ENCODE measurements around the gene LRIG1. TPM values are rescaled to one million over a fixed set of nuclear protein-coding genes. Genes with fewer than 3 reads are reported as not detected.

The LRIG1 gene
- total and polyA plus RNA-seq, 2 of the 8 experiments (the other 6 are each of a cell fraction or from before 2014, with no cell fraction given): 78.1 to 88.7 TPM

DNA sequence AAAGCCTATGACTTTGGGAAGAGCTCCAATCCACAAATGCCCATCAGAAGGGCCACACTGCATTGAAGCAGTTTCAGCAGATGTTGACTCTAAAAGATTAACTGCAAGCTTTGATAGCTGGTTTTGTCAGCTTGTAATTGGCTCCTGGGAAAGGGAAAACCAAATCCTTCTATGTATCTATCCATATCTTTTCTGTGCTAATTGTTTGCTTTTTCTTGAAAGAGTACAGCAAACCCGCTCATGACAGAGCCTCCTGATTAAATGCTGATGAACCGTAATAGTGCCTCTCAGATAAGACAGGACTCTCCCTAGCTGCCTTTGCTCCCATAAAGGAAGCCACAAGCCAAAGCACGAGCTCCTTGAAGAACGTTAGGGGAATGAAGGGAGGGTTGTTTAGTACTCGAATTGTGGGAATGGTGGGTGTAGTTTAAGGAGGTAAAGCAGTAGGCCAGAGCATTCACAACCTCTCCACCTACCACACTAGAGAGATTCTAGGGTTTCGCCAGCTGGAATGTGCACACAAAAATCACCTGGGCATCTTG, 33.6 kb upstream of the LRIG1 start (continued):
- TF ChIP-seq, protein P1, sequence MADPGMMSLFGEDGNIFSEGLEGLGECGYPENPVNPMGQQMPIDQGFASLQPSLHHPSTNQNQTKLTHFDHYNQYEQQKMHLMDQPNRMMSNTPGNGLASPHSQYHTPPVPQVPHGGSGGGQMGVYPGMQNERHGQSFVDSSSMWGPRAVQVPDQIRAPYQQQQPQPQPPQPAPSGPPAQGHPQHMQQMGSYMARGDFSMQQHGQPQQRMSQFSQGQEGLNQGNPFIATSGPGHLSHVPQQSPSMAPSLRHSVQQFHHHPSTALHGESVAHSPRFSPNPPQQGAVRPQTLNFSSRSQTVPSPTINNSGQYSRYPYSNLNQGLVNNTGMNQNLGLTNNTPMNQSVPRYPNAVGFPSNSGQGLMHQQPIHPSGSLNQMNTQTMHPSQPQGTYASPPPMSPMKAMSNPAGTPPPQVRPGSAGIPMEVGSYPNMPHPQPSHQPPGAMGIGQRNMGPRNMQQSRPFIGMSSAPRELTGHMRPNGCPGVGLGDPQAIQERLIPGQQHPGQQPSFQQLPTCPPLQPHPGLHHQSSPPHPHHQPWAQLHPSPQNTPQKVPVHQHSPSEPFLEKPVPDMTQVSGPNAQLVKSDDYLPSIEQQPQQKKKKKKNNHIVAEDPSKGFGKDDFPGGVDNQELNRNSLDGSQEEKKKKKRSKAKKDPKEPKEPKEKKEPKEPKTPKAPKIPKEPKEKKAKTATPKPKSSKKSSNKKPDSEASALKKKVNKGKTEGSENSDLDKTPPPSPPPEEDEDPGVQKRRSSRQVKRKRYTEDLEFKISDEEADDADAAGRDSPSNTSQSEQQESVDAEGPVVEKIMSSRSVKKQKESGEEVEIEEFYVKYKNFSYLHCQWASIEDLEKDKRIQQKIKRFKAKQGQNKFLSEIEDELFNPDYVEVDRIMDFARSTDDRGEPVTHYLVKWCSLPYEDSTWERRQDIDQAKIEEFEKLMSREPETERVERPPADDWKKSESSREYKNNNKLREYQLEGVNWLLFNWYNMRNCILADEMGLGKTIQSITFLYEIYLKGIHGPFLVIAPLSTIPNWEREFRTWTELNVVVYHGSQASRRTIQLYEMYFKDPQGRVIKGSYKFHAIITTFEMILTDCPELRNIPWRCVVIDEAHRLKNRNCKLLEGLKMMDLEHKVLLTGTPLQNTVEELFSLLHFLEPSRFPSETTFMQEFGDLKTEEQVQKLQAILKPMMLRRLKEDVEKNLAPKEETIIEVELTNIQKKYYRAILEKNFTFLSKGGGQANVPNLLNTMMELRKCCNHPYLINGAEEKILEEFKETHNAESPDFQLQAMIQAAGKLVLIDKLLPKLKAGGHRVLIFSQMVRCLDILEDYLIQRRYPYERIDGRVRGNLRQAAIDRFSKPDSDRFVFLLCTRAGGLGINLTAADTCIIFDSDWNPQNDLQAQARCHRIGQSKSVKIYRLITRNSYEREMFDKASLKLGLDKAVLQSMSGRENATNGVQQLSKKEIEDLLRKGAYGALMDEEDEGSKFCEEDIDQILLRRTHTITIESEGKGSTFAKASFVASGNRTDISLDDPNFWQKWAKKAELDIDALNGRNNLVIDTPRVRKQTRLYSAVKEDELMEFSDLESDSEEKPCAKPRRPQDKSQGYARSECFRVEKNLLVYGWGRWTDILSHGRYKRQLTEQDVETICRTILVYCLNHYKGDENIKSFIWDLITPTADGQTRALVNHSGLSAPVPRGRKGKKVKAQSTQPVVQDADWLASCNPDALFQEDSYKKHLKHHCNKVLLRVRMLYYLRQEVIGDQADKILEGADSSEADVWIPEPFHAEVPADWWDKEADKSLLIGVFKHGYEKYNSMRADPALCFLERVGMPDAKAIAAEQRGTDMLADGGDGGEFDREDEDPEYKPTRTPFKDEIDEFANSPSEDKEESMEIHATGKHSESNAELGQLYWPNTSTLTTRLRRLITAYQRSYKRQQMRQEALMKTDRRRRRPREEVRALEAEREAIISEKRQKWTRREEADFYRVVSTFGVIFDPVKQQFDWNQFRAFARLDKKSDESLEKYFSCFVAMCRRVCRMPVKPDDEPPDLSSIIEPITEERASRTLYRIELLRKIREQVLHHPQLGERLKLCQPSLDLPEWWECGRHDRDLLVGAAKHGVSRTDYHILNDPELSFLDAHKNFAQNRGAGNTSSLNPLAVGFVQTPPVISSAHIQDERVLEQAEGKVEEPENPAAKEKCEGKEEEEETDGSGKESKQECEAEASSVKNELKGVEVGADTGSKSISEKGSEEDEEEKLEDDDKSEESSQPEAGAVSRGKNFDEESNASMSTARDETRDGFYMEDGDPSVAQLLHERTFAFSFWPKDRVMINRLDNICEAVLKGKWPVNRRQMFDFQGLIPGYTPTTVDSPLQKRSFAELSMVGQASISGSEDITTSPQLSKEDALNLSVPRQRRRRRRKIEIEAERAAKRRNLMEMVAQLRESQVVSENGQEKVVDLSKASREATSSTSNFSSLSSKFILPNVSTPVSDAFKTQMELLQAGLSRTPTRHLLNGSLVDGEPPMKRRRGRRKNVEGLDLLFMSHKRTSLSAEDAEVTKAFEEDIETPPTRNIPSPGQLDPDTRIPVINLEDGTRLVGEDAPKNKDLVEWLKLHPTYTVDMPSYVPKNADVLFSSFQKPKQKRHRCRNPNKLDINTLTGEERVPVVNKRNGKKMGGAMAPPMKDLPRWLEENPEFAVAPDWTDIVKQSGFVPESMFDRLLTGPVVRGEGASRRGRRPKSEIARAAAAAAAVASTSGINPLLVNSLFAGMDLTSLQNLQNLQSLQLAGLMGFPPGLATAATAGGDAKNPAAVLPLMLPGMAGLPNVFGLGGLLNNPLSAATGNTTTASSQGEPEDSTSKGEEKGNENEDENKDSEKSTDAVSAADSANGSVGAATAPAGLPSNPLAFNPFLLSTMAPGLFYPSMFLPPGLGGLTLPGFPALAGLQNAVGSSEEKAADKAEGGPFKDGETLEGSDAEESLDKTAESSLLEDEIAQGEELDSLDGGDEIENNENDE (IDR thresholded peaks at IDR 0.05; ENCODE audit: insufficient replicate concordance, low read length): no peak
- no peak for TF ChIP-seq GTF2F1 (IDR thresholded peaks at IDR 0.05; ENCODE audit: borderline replicate concordance, low read depth, low read length)
- TF ChIP-seq YY1 (IDR thresholded peaks at IDR 0.05; ENCODE audit: low read depth, low read length): no peak
- TF ChIP-seq, protein P2, sequence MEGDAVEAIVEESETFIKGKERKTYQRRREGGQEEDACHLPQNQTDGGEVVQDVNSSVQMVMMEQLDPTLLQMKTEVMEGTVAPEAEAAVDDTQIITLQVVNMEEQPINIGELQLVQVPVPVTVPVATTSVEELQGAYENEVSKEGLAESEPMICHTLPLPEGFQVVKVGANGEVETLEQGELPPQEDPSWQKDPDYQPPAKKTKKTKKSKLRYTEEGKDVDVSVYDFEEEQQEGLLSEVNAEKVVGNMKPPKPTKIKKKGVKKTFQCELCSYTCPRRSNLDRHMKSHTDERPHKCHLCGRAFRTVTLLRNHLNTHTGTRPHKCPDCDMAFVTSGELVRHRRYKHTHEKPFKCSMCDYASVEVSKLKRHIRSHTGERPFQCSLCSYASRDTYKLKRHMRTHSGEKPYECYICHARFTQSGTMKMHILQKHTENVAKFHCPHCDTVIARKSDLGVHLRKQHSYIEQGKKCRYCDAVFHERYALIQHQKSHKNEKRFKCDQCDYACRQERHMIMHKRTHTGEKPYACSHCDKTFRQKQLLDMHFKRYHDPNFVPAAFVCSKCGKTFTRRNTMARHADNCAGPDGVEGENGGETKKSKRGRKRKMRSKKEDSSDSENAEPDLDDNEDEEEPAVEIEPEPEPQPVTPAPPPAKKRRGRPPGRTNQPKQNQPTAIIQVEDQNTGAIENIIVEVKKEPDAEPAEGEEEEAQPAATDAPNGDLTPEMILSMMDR (IDR thresholded peaks at IDR 0.05; ENCODE audit: control extremely low read depth in 1 of 3, insufficient read depth in 1 of 3, low read depth in 1 of 3, low read length in 3 of 3): no peak
- no peak for TF ChIP-seq SP2 (IDR thresholded peaks at IDR 0.05; ENCODE audit: low read length)
- TF ChIP-seq SUZ12 (IDR thresholded peaks at IDR 0.05; ENCODE audit: low read length): no peak
- TF ChIP-seq SIRT6 (IDR thresholded peaks at IDR 0.05; ENCODE audit: low read length): no peak
- no peak for TF ChIP-seq NANOG (IDR thresholded peaks at IDR 0.05; ENCODE audit: insufficient read depth, low read depth, low read length, poor library complexity, severe bottlenecking)
- no peak for TF ChIP-seq RBBP5 (IDR thresholded peaks at IDR 0.05; ENCODE audit: borderline replicate concordance, low read depth, low read length)
